Bone marrow (tissue), 2 donors: ENCODE results near the gene BRD7.

Experiments
- DNase-seq, 2 donors: peaks; one replicate each; lab custom pipeline; 2025; lab: John Stamatoyannopoulos, UW

The BRD7 gene

DNA sequence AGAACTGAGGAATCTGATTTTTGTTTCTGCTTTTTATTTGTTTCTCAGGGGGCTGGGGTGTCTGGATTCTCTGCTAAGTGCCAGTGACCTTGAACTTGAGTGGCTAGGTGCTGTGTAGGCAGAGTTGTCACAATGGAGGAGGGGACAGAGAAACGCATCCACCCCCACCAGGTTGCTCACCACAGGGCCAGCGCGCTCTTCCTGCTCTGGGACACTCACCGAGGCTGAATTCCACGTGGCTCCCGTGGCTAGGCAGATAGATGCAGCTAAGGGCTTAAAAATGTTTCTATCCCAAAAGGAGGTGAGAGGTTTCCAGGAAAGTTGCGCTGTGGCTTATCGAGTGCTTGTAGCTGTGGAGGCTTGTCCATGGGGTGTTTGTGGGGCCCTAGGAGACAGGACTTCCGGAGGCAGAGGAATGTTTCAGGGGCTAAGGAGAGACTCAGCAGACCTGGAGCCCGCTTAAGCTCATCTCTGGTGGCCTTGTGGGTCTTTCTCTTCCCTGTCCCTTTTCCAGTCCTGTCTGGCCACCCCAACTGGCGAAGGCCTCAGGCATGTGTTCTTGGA lies 65.7 kb downstream of the BRD7 start:
- DNase-seq = no peak

- no peak for DNase-seq
These were observed 66.2 kb downstream of the BRD7 start for GRCh38 chr16:50302472-50303005.

GRCh38 chr16:50301626-50302471 lies 66.9 kb downstream of the BRD7 start:
- no peak for DNase-seq

- DNase-seq = no peak
These were observed 67.7 kb downstream of the BRD7 start for GRCh38 chr16:50300942-50301625.

- DNase-seq = no peak
These were observed 69.2 kb downstream of the BRD7 start for GRCh38 chr16:50299508-50300105.

DNA sequence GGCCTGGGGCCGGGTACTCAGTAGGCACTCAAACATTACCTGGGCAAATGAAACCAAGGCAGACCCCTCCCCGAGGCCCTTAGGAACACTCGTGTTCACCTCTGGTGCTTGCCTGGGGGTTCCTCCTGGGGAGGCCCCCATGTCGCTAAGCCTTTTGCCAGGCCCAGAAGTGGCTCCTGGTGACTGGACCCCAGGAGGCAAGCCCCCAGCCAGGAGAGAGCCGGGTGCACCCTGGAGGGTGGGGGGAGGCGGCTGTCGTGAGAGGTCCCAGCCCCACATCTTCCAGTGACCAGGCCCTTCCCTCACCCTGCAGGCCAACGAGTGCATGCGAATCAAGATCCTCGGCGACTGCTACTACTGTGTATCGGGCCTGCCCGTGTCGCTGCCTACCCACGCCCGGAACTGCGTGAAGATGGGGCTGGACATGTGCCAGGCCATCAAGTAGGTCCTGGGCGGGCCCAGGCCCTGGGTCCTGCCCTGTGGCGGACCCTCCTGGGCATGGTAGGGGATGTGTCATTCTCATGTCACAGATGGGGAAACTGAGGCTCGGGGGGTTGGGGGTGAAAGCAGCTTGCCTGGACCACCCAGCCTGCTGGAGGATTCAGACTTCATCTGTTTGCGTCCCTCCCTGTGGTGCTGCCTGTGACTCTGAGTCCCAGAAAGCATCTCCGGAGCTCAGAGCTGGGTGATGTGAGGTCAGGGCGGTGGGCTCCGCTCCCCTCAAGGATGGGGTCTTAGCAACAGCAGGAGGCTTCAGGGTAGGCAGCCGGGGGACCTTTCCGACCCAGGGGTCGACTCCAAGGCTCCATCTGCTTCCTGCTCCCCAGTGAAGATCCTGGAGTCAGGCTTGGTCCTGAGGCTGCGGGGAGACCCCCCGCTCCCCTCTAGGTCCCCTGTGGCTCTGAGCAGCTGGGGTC lies 69.9 kb downstream of the BRD7 start:
- no peak for DNase-seq

DNA sequence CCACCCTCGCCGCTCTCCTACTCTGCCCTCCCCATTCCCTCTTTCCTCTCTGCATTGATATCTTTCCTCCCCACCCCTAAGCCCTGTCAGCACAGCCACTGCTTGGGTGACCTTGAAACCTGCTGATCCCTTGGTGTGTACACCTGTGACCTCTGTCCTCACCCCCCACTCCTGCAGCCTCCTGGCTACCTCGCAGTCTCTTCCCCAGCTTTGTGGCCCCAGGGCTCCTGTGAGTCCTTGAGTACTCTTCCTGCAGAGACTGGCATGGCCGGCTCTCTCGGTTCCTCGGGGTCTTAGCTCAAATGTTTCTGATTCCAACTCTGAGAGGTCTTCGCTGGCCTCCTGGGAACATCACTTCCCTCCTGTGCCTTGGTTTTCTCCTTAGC lies 70.7 kb downstream of the BRD7 start:
- DNase-seq = no peak

GRCh38 chr16:50297301-50298074 lies 71.3 kb downstream of the BRD7 start:
- DNase-seq = no peak

GRCh38 chr16:50296807-50297206 lies 72.0 kb downstream of the BRD7 start:
- DNase-seq = no peak

- DNase-seq = no peak
These were observed 73.2 kb downstream of the BRD7 start for GRCh38 chr16:50295541-50296132.

- DNase-seq = no peak
These were observed 73.8 kb downstream of the BRD7 start for GRCh38 chr16:50294955-50295354.

DNA sequence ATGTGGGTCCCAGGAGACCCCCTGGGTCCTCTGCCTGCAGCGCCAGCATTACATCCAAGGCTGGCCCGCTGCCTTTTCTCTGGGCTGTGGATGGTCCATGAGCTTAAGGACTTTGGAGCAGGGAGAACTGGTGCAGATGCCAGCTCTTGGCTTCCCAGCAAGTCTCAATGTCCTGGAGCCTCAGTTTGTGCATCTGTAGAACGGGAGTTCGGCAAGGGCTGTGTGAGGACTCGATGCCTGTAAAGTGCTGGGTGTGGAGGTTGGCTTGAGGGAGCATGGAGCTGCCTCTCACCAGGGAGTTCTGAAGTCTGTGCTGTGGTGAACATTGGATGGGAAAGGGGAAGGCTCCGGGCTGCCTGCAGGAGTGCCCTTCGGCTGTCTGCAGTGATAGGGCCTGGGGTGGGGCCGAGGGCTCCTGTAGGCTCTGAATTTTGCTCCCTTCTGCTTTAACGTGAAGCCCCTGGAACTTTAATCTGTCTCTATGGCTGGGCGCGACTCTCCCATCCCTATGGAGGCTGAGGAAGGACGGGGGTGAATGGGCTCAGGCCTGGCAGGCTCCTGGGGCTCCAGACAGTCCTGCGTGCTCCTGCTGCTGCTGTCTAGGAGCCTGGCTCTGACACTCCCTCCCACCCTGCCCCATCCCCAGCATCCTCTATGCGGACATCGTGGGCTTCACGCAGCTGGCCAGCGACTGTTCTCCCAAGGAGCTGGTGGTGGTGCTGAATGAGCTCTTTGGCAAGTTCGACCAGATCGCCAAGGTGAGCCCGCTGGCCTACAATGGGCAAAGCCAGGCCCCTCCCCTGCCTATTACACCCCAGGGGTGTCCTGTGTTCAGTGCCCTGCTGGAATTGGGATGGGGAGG lies 74.6 kb downstream of the BRD7 start:
- DNase-seq = no peak

DNA sequence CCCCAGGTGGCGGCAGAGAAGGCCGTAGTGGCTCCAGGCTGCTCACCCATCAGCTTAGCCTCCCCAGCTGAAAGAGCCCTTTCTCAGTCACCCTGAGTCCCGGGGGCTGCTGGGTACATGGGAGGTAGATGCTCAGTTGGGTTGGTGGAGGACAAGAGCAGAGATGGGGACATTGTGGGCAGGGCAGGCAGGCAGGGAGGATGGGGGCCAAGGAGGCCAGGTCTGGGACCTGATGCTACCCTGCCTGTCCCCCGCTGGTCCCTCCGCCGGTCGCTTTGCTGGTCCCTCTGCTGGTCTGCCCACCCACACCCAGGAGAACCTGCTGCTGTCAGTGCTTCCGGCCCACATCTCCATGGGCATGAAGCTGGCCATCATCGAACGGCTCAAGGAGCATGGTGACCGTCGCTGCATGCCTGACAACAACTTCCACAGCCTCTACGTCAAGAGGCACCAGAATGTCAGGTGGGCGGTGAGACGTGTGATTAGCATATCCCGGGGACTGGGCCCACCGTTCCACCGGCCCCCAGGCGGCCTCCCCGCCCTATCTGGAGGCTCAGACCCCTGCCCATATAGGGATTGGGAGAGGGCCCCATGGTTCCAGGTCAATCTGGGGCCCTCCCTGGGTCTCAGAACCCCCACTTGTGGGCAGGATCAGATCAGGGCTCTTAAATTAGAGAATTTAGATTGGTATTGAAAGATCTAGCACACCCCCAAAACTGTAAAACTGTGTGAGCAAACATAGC lies 75.6 kb downstream of the BRD7 start:
- DNase-seq = no peak

DNA sequence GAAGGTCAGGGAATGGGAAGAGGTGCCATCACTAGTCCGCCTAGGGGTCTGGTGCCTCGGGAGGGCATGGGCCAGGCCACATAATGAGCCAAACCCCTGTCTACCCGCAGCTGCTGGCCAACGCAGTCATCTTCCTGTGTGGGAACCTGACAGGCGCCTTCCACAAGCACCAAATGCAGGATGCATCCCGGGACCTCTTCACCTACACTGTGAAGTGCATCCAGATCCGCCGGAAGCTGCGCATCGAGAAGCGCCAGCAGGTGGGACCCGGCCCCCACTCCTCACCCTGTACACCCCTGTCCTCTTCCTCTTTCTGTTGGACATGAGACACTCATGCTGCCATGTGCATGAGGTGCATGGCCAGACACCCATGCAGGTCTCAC lies 76.2 kb downstream of the BRD7 start:
- DNase-seq = no peak

- DNase-seq = no peak
These were observed 76.8 kb downstream of the BRD7 start for GRCh38 chr16:50291719-50292565.

GRCh38 chr16:50290856-50291255 lies 77.9 kb downstream of the BRD7 start:
- DNase-seq = no peak

DNA sequence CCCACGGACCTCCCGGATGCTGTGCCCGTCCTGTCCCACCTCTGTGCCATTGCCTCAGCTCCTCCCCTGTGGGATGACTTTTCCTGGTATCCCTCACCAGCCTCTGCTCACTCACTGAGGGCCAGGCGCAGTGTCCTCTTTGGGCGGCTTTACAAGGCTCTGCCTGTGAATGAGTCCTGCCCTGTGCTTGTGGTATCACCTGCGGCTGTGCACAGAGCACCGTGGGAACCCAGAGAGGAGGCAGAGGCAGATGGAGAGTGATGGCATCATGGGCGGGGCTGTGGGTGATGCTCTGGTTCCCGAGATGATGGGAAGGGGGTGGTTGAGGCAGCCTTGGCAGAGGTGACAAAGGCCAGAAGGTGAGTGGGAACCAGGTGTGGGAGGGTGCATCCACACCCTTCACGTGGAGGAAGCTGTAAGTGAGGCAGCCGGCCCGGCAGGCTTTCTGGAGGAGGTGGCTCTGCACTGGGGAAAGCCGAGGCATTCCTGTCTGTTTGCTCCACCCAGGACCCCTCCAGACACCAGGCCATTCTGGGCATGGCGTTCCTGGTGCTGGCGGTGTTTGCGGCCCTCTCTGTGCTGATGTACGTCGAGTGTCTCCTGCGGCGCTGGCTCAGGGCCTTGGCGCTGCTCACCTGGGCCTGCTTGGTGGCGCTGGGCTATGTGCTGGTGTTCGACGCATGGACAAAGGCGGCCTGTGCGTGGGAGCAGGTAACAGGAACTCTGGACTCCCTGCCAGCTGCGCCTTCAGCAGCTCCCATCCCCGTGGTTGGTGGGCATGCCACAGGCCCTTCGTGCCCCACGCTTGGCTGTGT lies 78.6 kb downstream of the BRD7 start:
- no peak for DNase-seq
